ENCODE results near the gene UTS2B.

DNA sequence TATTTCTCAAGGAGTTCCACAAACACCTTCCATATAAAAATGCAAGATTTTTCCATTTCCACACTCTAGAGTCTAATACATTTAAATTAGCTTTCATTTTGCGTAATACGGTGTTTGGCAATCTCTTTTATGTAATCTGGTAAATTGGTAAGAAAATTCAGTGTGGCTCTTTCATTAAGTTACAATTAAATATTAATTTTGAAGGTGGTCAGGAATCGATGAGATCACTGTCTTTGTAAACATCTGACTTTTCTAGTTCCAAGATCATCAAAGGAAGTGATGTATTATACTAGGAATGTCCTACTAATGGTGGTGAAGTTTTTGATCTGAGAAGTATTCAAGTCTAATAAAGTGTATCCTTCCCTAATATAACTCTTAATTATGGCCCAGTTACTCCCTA, 1.1 kb upstream of the UTS2B start:
- TF ChIP-seq, protein P1, sequence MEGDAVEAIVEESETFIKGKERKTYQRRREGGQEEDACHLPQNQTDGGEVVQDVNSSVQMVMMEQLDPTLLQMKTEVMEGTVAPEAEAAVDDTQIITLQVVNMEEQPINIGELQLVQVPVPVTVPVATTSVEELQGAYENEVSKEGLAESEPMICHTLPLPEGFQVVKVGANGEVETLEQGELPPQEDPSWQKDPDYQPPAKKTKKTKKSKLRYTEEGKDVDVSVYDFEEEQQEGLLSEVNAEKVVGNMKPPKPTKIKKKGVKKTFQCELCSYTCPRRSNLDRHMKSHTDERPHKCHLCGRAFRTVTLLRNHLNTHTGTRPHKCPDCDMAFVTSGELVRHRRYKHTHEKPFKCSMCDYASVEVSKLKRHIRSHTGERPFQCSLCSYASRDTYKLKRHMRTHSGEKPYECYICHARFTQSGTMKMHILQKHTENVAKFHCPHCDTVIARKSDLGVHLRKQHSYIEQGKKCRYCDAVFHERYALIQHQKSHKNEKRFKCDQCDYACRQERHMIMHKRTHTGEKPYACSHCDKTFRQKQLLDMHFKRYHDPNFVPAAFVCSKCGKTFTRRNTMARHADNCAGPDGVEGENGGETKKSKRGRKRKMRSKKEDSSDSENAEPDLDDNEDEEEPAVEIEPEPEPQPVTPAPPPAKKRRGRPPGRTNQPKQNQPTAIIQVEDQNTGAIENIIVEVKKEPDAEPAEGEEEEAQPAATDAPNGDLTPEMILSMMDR (conservative IDR thresholded peaks at IDR 0.05; ENCODE audit: low read depth, low read length), result no peak
- TF ChIP-seq SMC3 (IDR thresholded peaks at IDR 0.05; ENCODE audit: low read depth, low read length), result no peak
- no peak for TF ChIP-seq RCOR1 (IDR thresholded peaks at IDR 0.05; ENCODE audit: insufficient replicate concordance, low read length)
- TF ChIP-seq POLR2A (IDR thresholded peaks at IDR 0.05; ENCODE audit: low read depth, low read length), result no peak
- peak; percentile 37; the same call in 1 of the 2 replicates for TF ChIP-seq CEBPB (IDR thresholded peaks at IDR 0.05; ENCODE audit: low read depth, low read length)
- no peak for TF ChIP-seq CHD1 (IDR thresholded peaks at IDR 0.05; ENCODE audit: low read depth, low read length)

Measured in IMR-90 (cell line).